OCI-LY1 (cell line): ENCODE results near the gene RBBP6.

Experiments used
- H2AFZ ChIP-seq: fragments of 200-600 bp; sonication (generic), shearing (Covaris generic); 2 replicates; pipeline ENCODE4 v1.6.0; 2014; ENCODE audit warnings: antibody characterized with exemption, mild to moderate bottlenecking, low read length
- H3F3A ChIP-seq: fragments of 200-600 bp; sonication (generic), shearing (Covaris generic); 2 replicates; pipeline ENCODE4 v1.6.0; 2014; ENCODE audit warnings: mild to moderate bottlenecking, antibody characterized with exemption, low read length, moderate library complexity; ENCODE audit not compliant: insufficient read depth
- H3K27ac ChIP-seq: fragments of 200-600 bp; sonication (generic); 2 replicates; pipeline ENCODE4 v1.5.1; 2014; ENCODE audit warnings: low read length, mixed run types, mild to moderate bottlenecking, low read depth; ENCODE audit not compliant: poor library complexity, severe bottlenecking
- H3K27me3 ChIP-seq: fragments of 200-600 bp; sonication (generic); 2 replicates; pipeline ENCODE4 v1.6.0; 2014; ENCODE audit warnings: antibody characterized with exemption, mild to moderate bottlenecking, low read length, moderate library complexity; ENCODE audit not compliant: insufficient read depth
- H3K36me3 ChIP-seq: fragments of 200-600 bp; sonication (generic); 2 replicates; pipeline ENCODE4 v1.6.1; 2014; ENCODE audit warnings: mild to moderate bottlenecking, antibody characterized with exemption, low read length, moderate library complexity, mixed read lengths; ENCODE audit not compliant: insufficient read depth
- H3K4me1 ChIP-seq: fragments of 200-600 bp; sonication (generic); 2 replicates; pipeline ENCODE4 v1.5.1; 2014; ENCODE audit warnings: mild to moderate bottlenecking, low read length, moderate library complexity; ENCODE audit not compliant: insufficient read depth, severe bottlenecking
- H3K4me2 ChIP-seq: fragments of 200-600 bp; sonication (generic), shearing (Covaris generic); 2 replicates; pipeline ENCODE4 v1.6.1; 2014; ENCODE audit warnings: low read length
- H3K4me3 ChIP-seq: fragments of 200-600 bp; sonication (generic); 2 replicates; pipeline ENCODE4 v1.5.1; 2014; ENCODE audit warnings: low read length, low read depth, mild to moderate bottlenecking, mixed read lengths; ENCODE audit not compliant: poor library complexity, severe bottlenecking
- H3K79me2 ChIP-seq: fragments of 200-600 bp; shearing (Covaris generic); 2 replicates; pipeline ENCODE4 v1.6.1; 2016; ENCODE audit warnings: mixed run types, low read length, mixed read lengths; ENCODE audit not compliant: insufficient read depth
- H3K9ac ChIP-seq: fragments of 200-600 bp; sonication (generic), shearing (Covaris generic); 2 replicates; pipeline ENCODE4 v1.6.1; 2014; ENCODE audit warnings: mild to moderate bottlenecking, low read length, mixed read lengths
- H3K9me2 ChIP-seq: fragments of 200-600 bp; sonication (generic), shearing (Covaris generic); 2 replicates; pipeline ENCODE4 v1.6.1; 2014; ENCODE audit warnings: low read depth, mild to moderate bottlenecking, low read length, mixed read lengths
- H3K9me3 ChIP-seq: fragments of 200-600 bp; shearing (Covaris generic); 2 replicates; pipeline ENCODE4 v1.6.1; 2014; ENCODE audit warnings: low read length, mixed read lengths
- H4K20me1 ChIP-seq: fragments of 200-600 bp; sonication (generic), shearing (Covaris generic); 2 replicates; pipeline ENCODE4 v1.6.0; 2016; ENCODE audit warnings: mild to moderate bottlenecking, low read length; ENCODE audit not compliant: insufficient read depth
- EZH2 ChIP-seq: fragments of 200-600 bp; sonication (generic), shearing (Covaris generic); IDR thresholded peaks from 2 replicates; pipeline ENCODE4 v1.8.0; 2017; ENCODE audit warnings: borderline replicate concordance, mixed run types, mild to moderate bottlenecking, antibody characterized with exemption, low read length, moderate library complexity, mixed read lengths
- TF ChIP-seq, protein P1 (sequence below): fragments of 200-600 bp; sonication (generic), shearing (Covaris generic); IDR thresholded peaks from 2 replicates; pipeline ENCODE4 v1.5.1; 2017; ENCODE audit warnings: mild to moderate bottlenecking, antibody characterized with exemption, low read length, moderate library complexity, mixed read lengths

Gene RBBP6

DNA sequence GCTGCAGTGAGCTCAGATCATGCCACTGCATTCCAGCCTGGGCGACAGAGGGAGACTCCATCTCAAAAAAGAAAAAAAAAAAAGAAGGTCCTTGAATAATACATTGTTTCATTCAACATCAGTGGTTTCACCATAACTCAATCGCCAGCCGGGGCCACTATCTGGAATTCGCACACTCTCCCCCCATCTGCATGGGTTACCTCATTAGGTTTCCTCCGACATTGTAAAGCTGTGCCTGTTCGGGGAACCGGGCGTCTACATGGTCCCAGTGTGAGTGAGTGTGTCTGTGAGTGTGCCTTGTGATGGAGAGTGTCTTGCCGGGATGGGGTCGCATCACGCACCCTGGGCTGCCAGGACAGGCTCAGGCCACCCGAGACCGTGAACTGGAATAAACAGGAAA is 16.6 kb upstream of the RBBP6 start:
- H3K36me3 ChIP-seq: no peaks in the 10 kb centered on the region
- no peak for TF ChIP-seq EZH2
- TF ChIP-seq, protein P1, sequence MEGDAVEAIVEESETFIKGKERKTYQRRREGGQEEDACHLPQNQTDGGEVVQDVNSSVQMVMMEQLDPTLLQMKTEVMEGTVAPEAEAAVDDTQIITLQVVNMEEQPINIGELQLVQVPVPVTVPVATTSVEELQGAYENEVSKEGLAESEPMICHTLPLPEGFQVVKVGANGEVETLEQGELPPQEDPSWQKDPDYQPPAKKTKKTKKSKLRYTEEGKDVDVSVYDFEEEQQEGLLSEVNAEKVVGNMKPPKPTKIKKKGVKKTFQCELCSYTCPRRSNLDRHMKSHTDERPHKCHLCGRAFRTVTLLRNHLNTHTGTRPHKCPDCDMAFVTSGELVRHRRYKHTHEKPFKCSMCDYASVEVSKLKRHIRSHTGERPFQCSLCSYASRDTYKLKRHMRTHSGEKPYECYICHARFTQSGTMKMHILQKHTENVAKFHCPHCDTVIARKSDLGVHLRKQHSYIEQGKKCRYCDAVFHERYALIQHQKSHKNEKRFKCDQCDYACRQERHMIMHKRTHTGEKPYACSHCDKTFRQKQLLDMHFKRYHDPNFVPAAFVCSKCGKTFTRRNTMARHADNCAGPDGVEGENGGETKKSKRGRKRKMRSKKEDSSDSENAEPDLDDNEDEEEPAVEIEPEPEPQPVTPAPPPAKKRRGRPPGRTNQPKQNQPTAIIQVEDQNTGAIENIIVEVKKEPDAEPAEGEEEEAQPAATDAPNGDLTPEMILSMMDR: no peak

DNA sequence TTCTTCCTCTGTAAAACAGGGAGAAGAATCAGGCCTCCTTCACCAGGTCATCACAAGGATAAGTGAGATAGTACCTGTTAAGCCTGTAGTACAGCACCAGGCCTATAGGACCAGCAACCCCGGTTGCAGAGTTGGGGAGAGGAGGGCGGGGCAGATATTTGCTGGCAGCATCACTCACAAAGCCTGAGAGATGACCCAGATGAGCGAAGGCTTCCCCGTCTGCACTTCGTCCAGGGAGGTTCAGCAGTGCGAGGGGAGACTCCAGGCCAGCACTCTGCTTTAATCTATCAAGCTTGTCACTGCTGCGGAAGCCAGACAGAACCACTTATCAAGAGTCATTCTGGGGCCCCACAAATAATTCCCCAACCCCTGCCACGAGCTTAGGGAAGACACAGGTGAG is 15.8 kb upstream of the RBBP6 start:
- Histone ChIP-seq H3K9me3 (no peaks in the 10 kb centered on the region), H3F3A (no peaks in the 10 kb centered on the region), H3K4me1 (no peaks in the 10 kb centered on the region), H3K27me3 (no peaks in the 10 kb centered on the region), H3K4me3 (no peak overlapping the region), H3K9ac (no peak overlapping the region), H2AFZ (no peak overlapping the region), H3K36me3 (no peaks in the 10 kb centered on the region), H3K27ac (no peak overlapping the region), H3K9me2 (no peaks in the 10 kb centered on the region), H4K20me1 (no peaks in the 10 kb centered on the region), H3K79me2 (no peaks in the 10 kb centered on the region), H3K4me2 (no peak overlapping the region)
- no peak for TF ChIP-seq EZH2
- TF ChIP-seq, protein P1: no peak

More for the DNA sequence above, 16.6 kb upstream of the RBBP6 start:
- Histone ChIP-seq H3K9me3 (no peaks in the 10 kb centered on the region), H3K79me2 (no peaks in the 10 kb centered on the region), H3K9ac (no peak overlapping the region), H3K9me2 (no peaks in the 10 kb centered on the region), H3K4me2 (no peak overlapping the region), H3F3A (no peaks in the 10 kb centered on the region), H3K27me3 (no peaks in the 10 kb centered on the region), H3K4me3 (no peak overlapping the region), H2AFZ (no peak overlapping the region), H4K20me1 (no peaks in the 10 kb centered on the region), H3K4me1 (no peaks in the 10 kb centered on the region), H3K27ac (no peak overlapping the region)

DNA sequence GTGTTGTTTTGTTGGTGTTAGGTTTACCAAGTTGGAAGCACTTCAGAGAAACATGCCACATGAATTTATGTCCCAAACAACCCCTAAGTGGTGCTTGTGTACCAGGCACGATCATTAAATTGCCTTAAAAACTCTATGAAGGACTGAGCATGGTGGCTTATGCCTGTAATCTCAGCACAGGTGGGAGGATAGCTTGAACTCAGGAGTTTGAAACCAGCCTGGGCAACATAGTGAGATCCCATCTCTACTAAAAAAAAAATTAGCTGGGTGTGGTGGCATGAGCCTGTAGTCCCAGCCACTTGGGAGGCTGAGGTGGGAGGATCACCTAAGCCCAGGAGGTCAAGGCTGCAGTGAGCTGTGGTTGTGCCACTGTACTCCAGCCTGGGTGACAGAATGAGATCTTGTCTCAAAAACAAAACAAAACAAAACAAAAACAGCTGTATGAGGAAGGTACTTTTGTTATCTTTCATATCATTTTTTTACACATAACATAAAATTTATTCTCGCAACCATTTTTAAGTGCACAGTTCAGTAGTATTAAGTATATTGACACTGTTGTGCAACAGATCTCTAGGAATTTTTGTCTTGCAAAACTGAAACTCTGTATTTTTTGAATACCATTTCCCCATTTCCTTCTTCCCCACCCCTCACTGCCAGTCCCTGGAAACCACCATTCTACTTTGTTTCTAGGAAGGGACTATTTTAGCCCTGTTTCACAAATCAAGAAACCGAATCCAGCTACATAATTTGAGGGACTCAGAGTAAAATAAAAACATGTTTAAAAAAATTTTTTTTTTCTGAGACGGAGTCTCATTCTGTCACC is 14.3 kb upstream of the RBBP6 start:
- Histone ChIP-seq H3K9me2 (no peaks in the 10 kb centered on the region), H3K4me1 (no peaks in the 10 kb centered on the region), H3K4me2 (no peak overlapping the region), H3K27ac (no peak overlapping the region), H2AFZ (no peak overlapping the region), H3K9ac (no peak overlapping the region), H3F3A (no peaks in the 10 kb centered on the region), H3K9me3 (no peaks in the 10 kb centered on the region), H3K4me3 (no peak overlapping the region), H3K79me2 (no peaks in the 10 kb centered on the region), H4K20me1 (no peaks in the 10 kb centered on the region), H3K27me3 (no peaks in the 10 kb centered on the region), H3K36me3 (no peaks in the 10 kb centered on the region)
- no peak for TF ChIP-seq EZH2
